HepG2 (cell line): ENCODE measurements around the gene YY1. TPM values are rescaled to one million over a fixed set of nuclear protein-coding genes. Genes with fewer than 3 reads are reported as not detected.

Experiments
- ADNP ChIP-seq: sonication (generic); formaldehyde crosslinking; IDR thresholded peaks from 2 replicates; pipeline ENCODE4 v1.4.0; 2020; ENCODE audit warnings: missing genetic modification reagents
- DR1 ChIP-seq: sonication (generic); formaldehyde crosslinking; IDR thresholded peaks from 2 replicates; pipeline ENCODE4 v1.8.0; 2021; ENCODE audit warnings: mild to moderate bottlenecking, missing genetic modification reagents, inconsistent platforms
- FOXA3 ChIP-seq: IDR thresholded peaks from 2 replicates; pipeline ENCODE4 v1.6.1; 2016; ENCODE audit warnings: missing genetic modification reagents, missing compliant biosample characterization
- GRHL1 ChIP-seq: sonication (generic); formaldehyde crosslinking; conservative IDR thresholded peaks from 2 replicates; pipeline ENCODE4 v1.8.0; 2022; ENCODE audit warnings: missing genetic modification reagents
- HIVEP1 ChIP-seq: sonication (generic); formaldehyde crosslinking; IDR thresholded peaks from 2 replicates; pipeline ENCODE4 v1.4.0; 2020; ENCODE audit warnings: mild to moderate bottlenecking, missing genetic modification reagents
- HMGXB3 ChIP-seq: sonication (generic); formaldehyde crosslinking; IDR thresholded peaks from 2 replicates; pipeline ENCODE4 v1.4.0; 2020; ENCODE audit warnings: missing genetic modification reagents, borderline replicate concordance
- IKZF4 ChIP-seq: sonication (generic); formaldehyde crosslinking; IDR thresholded peaks from 2 replicates; pipeline ENCODE4 v1.5.1; 2020; ENCODE audit warnings: borderline replicate concordance, mild to moderate bottlenecking, low read depth, missing genetic modification reagents; ENCODE audit errors: not compliant biosample characterization
- KAT8 ChIP-seq: IDR thresholded peaks from 2 replicates; pipeline ENCODE4 v1.6.1; 2016; ENCODE audit warnings: missing genetic modification reagents, missing compliant biosample characterization
- KDM5B ChIP-seq: sonication (generic); formaldehyde crosslinking; IDR thresholded peaks from 2 replicates; pipeline ENCODE4 v1.4.0; 2020; ENCODE audit warnings: missing genetic modification reagents, mild to moderate bottlenecking, borderline replicate concordance
- RBAK ChIP-seq: sonication (generic); formaldehyde crosslinking; IDR thresholded peaks from 2 replicates; pipeline ENCODE4 v1.5.1; 2020; ENCODE audit warnings: mild to moderate bottlenecking, missing genetic modification reagents
- SMC3 ChIP-seq: IDR thresholded peaks from 2 replicates; pipeline ENCODE4 v1.6.1; 2011; ENCODE audit warnings: low read length, improper control_type of control experiment
- STAT5B ChIP-seq: sonication (generic); formaldehyde crosslinking; IDR thresholded peaks from 2 replicates; pipeline ENCODE4 v1.4.0; 2020; ENCODE audit warnings: missing genetic modification reagents
- ZBTB7A ChIP-seq: sonication (generic); formaldehyde crosslinking; IDR thresholded peaks from 2 replicates; pipeline ENCODE4 v1.8.0; 2022; ENCODE audit warnings: mild to moderate bottlenecking, missing genetic modification reagents
- ZFP82 ChIP-seq: sonication (generic); formaldehyde crosslinking; IDR thresholded peaks from 2 replicates; pipeline ENCODE4 v1.5.1; 2020; ENCODE audit warnings: mild to moderate bottlenecking, missing genetic modification reagents, borderline replicate concordance
- ZNF12 ChIP-seq: sonication (generic); formaldehyde crosslinking; IDR thresholded peaks from 2 replicates; pipeline ENCODE4 v1.5.0; 2020; ENCODE audit warnings: missing genetic modification reagents
- ZNF17 ChIP-seq: sonication (generic); formaldehyde crosslinking; IDR thresholded peaks from 2 replicates; pipeline ENCODE4 v1.5.0; 2020; ENCODE audit warnings: mild to moderate bottlenecking, missing genetic modification reagents
- ZNF18 ChIP-seq: sonication (generic); formaldehyde crosslinking; IDR thresholded peaks from 2 replicates; pipeline ENCODE4 v1.8.0; 2022; ENCODE audit warnings: mild to moderate bottlenecking, missing genetic modification reagents; ENCODE audit not compliant: insufficient replicate concordance
- ZNF367 ChIP-seq: sonication (generic); formaldehyde crosslinking; IDR thresholded peaks from 2 replicates; pipeline ENCODE4 v1.4.0; 2020; ENCODE audit warnings: missing genetic modification reagents, borderline replicate concordance
- ZNF547 ChIP-seq: sonication (generic); formaldehyde crosslinking; IDR thresholded peaks from 2 replicates; pipeline ENCODE4 v1.5.1; 2020; ENCODE audit warnings: mild to moderate bottlenecking, missing genetic modification reagents
- ZNF605 ChIP-seq: sonication (generic); formaldehyde crosslinking; IDR thresholded peaks from 2 replicates; pipeline ENCODE4 v1.8.0; 2022; ENCODE audit warnings: mild to moderate bottlenecking, missing genetic modification reagents
- ZNF660 ChIP-seq: sonication (generic); formaldehyde crosslinking; IDR thresholded peaks from 2 replicates; pipeline ENCODE4 v1.5.1; 2020; ENCODE audit warnings: mild to moderate bottlenecking, low read depth, missing genetic modification reagents, borderline replicate concordance
- ZNF816 ChIP-seq: sonication (generic); formaldehyde crosslinking; IDR thresholded peaks from 2 replicates; pipeline ENCODE4 v1.8.0; 2022; ENCODE audit warnings: missing genetic modification reagents, mild to moderate bottlenecking, borderline replicate concordance
- ZSCAN9 ChIP-seq: IDR thresholded peaks from 2 replicates; pipeline ENCODE4 v1.6.1; 2016; ENCODE audit warnings: borderline replicate concordance
- polyA plus RNA-seq, 8 experiments: library from polyadenylated mRNA; depleted of rRNA in 3 of 8; stranded (reverse) in 7 of 8; unstranded in 1 of 8; fragments of >200 nt; fragmentation: Illumina TruSeq in 4 of 8; extraction: Trizol in 4 of 8; gene quantifications; 2 replicates each; pipeline versions ENCODE4 v1.2.1 to v1.2.3, GENCODE V29; 2011 to 2016; ENCODE audit warnings: low read depth in 4 of 8, missing spikeins in 1 of 8, mixed read lengths in 1 of 8; ENCODE audit not compliant: insufficient read depth in 1 of 8
- total RNA-seq, 5 experiments: library from RNA; depleted of rRNA; stranded (reverse); fragments of >200 nt; fragmentation: Illumina TruSeq; extraction: Trizol; gene quantifications; 2 replicates each; pipeline ENCODE4 v1.2.3, GENCODE V29; 2016; ENCODE audit warnings: low read depth in 1 of 5

YY1 gene
- total and polyA plus RNA-seq, 2 of the 13 experiments (the other 11 are each of a cell fraction or from before 2014, with no cell fraction given), result 29.4 to 68.1 TPM

GRCh38 chr14:100223332-100224201 is 15.4 kb upstream of the YY1 start (continued):
- TF ChIP-seq ZSCAN9 (CRISPR knock-in tag) (no peak), SMC3 (no peak), DR1 (CRISPR knock-in tag) (no peak), KAT8 (CRISPR knock-in tag) (0 out of 2 replicates have a peak, but pooled peaks have one; percentile 24), ZNF367 (CRISPR knock-in tag) (no peak), KDM5B (CRISPR knock-in tag) (no peak), ZNF18 (CRISPR knock-in tag) (no peak), GRHL1 (no peak), ZFP82 (CRISPR knock-in tag) (no peak), RBAK (CRISPR knock-in tag) (no peak), ZNF605 (no peak), ZBTB7A (CRISPR knock-in tag) (no peak), ZNF660 (CRISPR knock-in tag) (no peak), ZNF816 (CRISPR knock-in tag) (no peak), ZNF12 (CRISPR knock-in tag) (no peak), ZNF547 (no peak), IKZF4 (CRISPR knock-in tag) (no peak), HIVEP1 (no peak), ADNP (no peak), FOXA3 (CRISPR knock-in tag) (peak; percentile 45), STAT5B (no peak), HMGXB3 (CRISPR knock-in tag) (no peak), ZNF17 (CRISPR knock-in tag) (no peak)
